GM18511 (cell line): ENCODE data around the gene POC1A.
"Not testable (repeated sequence)": the region's sequence is repeated elsewhere in the genome, so short reads cannot be mapped to it uniquely, and the experiment has no call there.

Source experiments
- ATAC-seq: cut with Tn5 transposase; IDR thresholded peaks from one replicate; pipeline ENCODE4 v1.9.1; 2021; ENCODE audit warnings: mild to moderate bottlenecking, moderate library complexity; ENCODE audit not compliant: unreplicated experiment

The POC1A gene

GRCh38 chr3:52054661-52055511 is 99.3 kb downstream of the POC1A start:
- ATAC-seq: no peak

- ATAC-seq: no peak
Measured at GRCh38 chr3:52053307-52054304, 100.6 kb downstream of the POC1A start.

GRCh38 chr3:52052831-52053306 is 101.4 kb downstream of the POC1A start:
- no peak for ATAC-seq

DNA sequence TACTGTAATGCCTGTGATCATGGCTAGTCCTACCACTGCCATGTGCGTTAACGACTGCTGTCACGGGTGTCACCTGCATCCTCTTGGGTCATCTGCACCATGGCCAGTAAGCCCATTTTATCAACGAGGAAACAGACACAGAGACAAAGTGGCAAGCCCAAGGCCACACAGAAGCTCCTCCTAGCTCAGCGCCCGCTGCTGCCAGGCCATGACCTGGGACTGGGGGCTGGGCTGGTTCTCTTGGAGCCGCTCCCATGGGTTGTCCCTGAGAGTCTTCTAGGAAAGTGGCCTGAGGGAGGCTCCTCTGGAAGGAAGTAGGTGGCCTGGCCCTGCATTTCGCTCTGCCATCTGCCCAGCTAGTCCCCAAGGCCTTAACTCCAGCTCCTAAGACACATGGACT is 102.8 kb downstream of the POC1A start:
- no peak for ATAC-seq

- no peak for ATAC-seq
Measured at GRCh38 chr3:52050571-52050970, 103.7 kb downstream of the POC1A start.

- no peak for ATAC-seq
Measured at GRCh38 chr3:52049503-52049902, 104.7 kb downstream of the POC1A start.

- ATAC-seq: no peak
Measured at GRCh38 chr3:52047295-52047960, 106.8 kb downstream of the POC1A start.

DNA sequence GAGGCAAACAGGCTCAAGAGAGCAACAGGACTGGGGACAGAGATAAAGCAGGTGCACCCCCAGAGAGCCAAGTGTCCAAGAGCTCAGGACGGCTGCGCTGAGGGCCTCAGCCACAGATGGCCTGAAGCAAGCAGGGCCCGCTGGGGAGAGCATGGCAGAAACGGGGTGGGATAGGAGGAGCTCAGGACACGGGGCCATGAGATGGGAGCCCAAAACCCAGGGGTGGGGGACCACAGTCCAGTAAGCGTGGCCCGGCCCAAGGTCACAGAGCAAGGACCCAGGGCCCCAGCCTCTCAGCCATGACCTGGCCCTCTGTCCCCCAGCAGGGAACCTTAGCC is 107.4 kb downstream of the POC1A start:
- ATAC-seq: no peak

GRCh38 chr3:52046186-52046901 is 107.9 kb downstream of the POC1A start:
- no peak for ATAC-seq

DNA sequence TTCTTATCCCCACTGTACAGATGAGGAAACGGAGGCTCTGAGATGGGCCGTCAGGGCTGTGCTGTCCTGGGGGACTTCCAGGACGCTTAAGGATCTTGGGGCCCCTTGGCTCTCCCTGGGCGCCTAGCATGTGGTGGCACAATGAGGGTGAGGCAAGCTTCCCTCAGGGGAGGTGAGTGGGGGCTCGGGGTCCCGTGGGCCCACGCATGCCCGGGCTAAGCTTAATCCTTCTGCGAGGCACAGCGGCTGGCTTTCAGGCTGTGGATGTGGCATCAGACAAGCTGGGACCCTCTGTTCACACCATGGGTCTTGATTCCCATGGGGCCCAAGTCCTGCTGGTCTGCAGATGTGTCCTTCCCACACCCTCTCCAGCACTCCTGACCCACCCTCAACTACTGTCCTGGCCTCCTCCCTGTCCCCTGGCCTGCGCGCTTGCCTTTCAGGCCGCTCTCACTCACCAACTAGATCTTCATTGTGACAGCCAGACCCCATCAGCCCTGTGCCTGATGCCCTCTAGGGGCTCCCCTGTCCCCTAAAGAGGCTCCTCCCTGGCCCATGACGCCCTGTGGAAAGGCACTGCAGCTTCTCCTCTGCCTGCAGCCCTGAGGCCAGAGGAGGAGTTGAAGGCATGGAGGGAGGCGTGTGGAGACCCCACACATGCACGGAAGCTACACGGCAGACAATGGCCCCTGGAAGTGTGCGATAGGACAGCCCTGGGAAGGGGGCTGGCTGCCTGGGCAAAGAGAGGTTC is 109.2 kb downstream of the POC1A start:
- no peak for ATAC-seq

GRCh38 chr3:52043750-52044149 is 110.5 kb downstream of the POC1A start:
- no peak for ATAC-seq

- ATAC-seq: not testable (repeated sequence)
Measured at GRCh38 chr3:52043039-52043438, 111.2 kb downstream of the POC1A start.

- no peak for ATAC-seq
Measured at GRCh38 chr3:52041118-52041731, 113.0 kb downstream of the POC1A start.

GRCh38 chr3:52040600-52040999 is 113.6 kb downstream of the POC1A start:
- ATAC-seq: no peak

GRCh38 chr3:52039846-52040245 is 114.4 kb downstream of the POC1A start:
- no peak for ATAC-seq

GRCh38 chr3:52039426-52039825 is 114.8 kb downstream of the POC1A start:
- no peak for ATAC-seq

- no peak for ATAC-seq
Measured at GRCh38 chr3:52038227-52038626, 116.0 kb downstream of the POC1A start.

- no peak for ATAC-seq
Measured at GRCh38 chr3:52037291-52037690, 116.9 kb downstream of the POC1A start.

DNA sequence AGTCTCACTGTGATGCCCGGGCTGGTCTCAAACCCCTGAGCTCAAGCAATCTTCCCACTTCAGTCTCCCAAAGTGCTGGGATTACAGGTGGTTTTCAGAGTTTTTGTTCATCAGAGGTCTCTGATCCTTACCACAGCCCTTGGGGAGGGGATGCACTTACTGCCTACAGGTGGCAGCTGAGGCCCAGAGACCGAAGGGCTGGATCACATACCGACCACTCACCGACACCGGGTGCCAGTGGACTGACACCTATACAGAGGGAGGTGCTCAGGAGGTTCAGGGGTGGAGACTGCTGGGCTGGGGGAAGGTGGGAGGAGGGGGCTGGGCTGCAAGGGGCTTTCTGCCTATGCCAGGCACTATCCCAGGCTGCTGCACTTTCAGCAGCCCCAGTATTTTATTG is 117.4 kb downstream of the POC1A start:
- ATAC-seq: no peak
